ENCODE results near the gene CXorf51A.
"Not testable (repeated sequence)": the region's sequence is repeated elsewhere in the genome, so short reads cannot be mapped to it uniquely, and the experiment has no call there.

The CXorf51A gene

DNA sequence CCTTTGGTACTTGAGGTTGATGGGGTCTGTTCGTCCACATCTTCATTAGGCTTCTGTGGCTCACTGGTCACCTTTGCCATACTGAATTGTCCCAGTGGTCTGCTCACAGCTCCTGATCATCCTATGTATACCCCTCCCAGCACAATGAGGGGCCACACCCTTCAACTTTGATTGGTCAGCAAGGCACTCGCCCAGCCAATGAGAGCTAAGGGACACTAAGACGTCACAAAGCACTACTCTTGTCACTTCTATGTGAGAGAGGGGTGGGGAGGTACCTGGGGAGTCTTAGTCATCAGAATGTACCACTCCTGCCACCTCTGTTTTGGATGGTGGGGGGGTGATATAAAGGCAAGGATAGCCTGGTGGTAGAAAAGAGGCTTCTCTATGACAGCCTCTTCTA lies at the start of gene CXorf51A:
Gene CXorf51A (minus strand): TSS at position 101 of the 400 bp plus-strand sequence. CDS start 21 bp downstream, at position 80.
- not testable (repeated sequence) for DNase-seq

- no peak for DNase-seq
These were observed 49.0 kb upstream of the CXorf51A start for GRCh38 chrX:146863566-146863965.

- DNase-seq: peak in 7 of 51 donors; percentile 0 to 65 (median 6)
These were observed 39.7 kb upstream of the CXorf51A start for GRCh38 chrX:146854281-146854680.

DNA sequence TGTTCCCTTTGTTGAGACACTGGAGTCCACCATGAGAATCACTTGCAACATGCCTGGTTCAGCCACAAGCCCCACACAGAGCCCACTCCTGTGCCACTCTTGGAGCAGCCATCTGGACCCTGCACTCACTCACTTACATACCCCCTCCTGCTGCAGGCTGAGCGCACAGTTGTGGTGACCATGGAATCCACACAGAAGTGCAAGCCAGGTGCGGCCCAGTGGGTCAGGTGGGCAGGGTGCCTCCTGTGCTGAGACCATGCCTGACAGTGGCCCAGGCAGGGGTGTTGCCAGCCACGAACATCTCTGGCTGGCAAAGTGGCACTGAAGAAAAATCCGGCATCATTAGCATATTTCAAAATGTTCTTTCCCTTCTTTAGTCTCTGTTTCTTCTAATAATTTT lies 17.4 kb upstream of the CXorf51A start:
- DNase-seq: no peak

DNA sequence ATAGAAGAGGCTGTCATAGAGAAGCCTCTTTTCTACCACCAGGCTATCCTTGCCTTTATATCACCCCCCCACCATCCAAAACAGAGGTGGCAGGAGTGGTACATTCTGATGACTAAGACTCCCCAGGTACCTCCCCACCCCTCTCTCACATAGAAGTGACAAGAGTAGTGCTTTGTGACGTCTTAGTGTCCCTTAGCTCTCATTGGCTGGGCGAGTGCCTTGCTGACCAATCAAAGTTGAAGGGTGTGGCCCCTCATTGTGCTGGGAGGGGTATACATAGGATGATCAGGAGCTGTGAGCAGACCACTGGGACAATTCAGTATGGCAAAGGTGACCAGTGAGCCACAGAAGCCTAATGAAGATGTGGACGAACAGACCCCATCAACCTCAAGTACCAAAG lies 5.1 kb downstream of the CXorf51A start, which contains the start of gene CXorf51B:
Gene CXorf51B (plus strand): TSS at position 301 of the 400 bp plus-strand sequence. CDS start 21 bp downstream, at position 322.
- DNase-seq: not testable (repeated sequence)
